ENCODE data around the gene MMP28. TPM values are rescaled to one million over a fixed set of nuclear protein-coding genes. Genes with fewer than 3 reads are reported as not detected.

Gene MMP28
- total RNA-seq, 4 donors from 2014 or later, result 12.4 to 48.0 (median 28.6) TPM

DNA sequence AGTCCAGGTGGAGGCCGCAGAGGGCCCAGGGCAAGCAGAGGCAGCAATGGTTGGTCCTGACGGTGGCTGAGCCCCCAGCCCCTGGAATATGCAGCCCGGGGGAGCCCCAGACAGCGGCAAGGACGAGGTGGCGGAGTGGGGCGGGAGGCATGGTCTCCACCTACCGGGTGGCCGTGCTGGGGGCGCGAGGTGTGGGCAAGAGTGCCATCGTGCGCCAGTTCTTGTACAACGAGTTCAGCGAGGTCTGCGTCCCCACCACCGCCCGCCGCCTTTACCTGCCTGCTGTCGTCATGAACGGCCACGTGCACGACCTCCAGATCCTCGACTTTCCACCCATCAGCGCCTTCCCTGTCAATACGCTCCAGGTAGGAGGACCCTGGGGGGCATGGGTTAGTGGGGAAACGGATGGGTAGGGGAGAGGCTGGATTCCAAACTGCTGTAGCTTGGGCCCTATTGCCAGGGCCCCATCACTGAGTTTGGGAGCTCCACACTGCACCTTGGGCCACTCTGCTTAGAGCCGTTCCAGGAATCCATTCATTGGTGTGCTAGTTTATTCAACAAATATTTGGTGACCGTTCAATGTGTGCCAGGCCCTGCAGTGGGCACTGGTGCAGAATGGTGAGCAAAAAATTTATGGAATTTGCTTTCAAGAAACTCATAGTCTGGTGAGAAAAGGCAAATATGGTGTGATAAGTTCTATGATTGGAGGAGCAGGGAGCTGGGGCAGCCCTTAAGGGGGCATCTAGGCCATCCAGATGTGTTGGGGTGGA is 60.2 kb downstream of the MMP28 start:
- intact Hi-C loops (cut with DNase I), result no loop called here
- no peaks in the 10 kb centered on the region for H3K27me3 ChIP-seq
- WGBS, 2 donors, result 49 to 51% methylated on average over 16 to 29 of the region's 29 CpGs
- peak overlapping the region in 2 of 3 donors; percentile 37 to 76 for H3K27ac ChIP-seq
- H3K4me1 ChIP-seq, result peaks cover 27% of the 10 kb centered on the region in 2 donors
- no peaks in the 10 kb centered on the region for H3K9me3 ChIP-seq
- H3K4me3 ChIP-seq (replicated peaks in 1 of 3), result no peak overlapping the region
- peak in 1 of 6 experiments; percentile 28 for TF ChIP-seq CTCF (IDR thresholded peaks at IDR 0.05)
- TF ChIP-seq POLR2A (IDR thresholded peaks at IDR 0.05), result no peak
- no peaks in the 10 kb centered on the region for H3K36me3 ChIP-seq
- DNase-seq, result peak; percentile 58 to 80

- 92% methylated on average over 7 of the region's 7 CpGs for WGBS, 2 donors
- TF ChIP-seq CTCF (IDR thresholded peaks at IDR 0.05) (no peak), POLR2A (IDR thresholded peaks at IDR 0.05) (no peak)
- H3K4me3 ChIP-seq (replicated peaks in 1 of 3), result no peak overlapping the region
- no peak for DNase-seq
- intact Hi-C loops (cut with DNase I), result no loop called here
- H3K9me3 ChIP-seq, result no peaks in the 10 kb centered on the region
- H3K27ac ChIP-seq, result peak overlapping the region in 1 of 3 donors; percentile 76
- no peaks in the 10 kb centered on the region for H3K36me3 ChIP-seq
- H3K27me3 ChIP-seq, result no peaks in the 10 kb centered on the region
- H3K4me1 ChIP-seq, result peaks cover 27% of the 10 kb centered on the region in 2 donors
Observed at GRCh38 chr17:35734396-35734795, 61.0 kb downstream of the MMP28 start.

GRCh38 chr17:35733366-35733765 is 62.1 kb downstream of the MMP28 start:
- Histone ChIP-seq H3K4me1 (peaks cover 27% of the 10 kb centered on the region in 2 donors), H3K4me3 (replicated peaks in 1 of 3) (no peak overlapping the region), H3K27ac (no peak overlapping the region), H3K27me3 (no peaks in the 10 kb centered on the region), H3K36me3 (no peaks in the 10 kb centered on the region), H3K9me3 (no peaks in the 10 kb centered on the region)
- whole genome bisulfite sequencing, 2 donors, result 72 to 97% methylated on average over 4 to 6 of the region's 6 CpGs
- intact Hi-C loops (cut with DNase I), result no loop called here
- no peak for TF ChIP-seq CTCF (IDR thresholded peaks at IDR 0.05)
- no peak for TF ChIP-seq POLR2A (IDR thresholded peaks at IDR 0.05)
- DNase-seq, result no peak

- Histone ChIP-seq H3K27me3 (no peaks in the 10 kb centered on the region), H3K4me1 (peaks cover 27% of the 10 kb centered on the region in 2 donors), H3K9me3 (no peaks in the 10 kb centered on the region), H3K27ac (no peak overlapping the region), H3K36me3 (no peaks in the 10 kb centered on the region), H3K4me3 (replicated peaks in 1 of 3) (no peak overlapping the region)
- intact Hi-C loops (cut with DNase I), result no loop called here
- TF ChIP-seq CTCF (IDR thresholded peaks at IDR 0.05) (no peak), POLR2A (IDR thresholded peaks at IDR 0.05) (no peak)
- no peak for DNase-seq
- WGBS, 2 donors, result 80 to 85% methylated on average over 1 of the region's 1 CpG
Observed at GRCh38 chr17:35732806-35733136, 62.7 kb downstream of the MMP28 start.

Measured in thyroid gland (tissue), 4 donors.